Breast epithelium (tissue), 4 donors: ENCODE results near the gene B3GALT6. TPM values are rescaled to one million over a fixed set of nuclear protein-coding genes. Genes with fewer than 3 reads are reported as not detected.

ENCODE experiments used
- DNase-seq, 2 donors: peaks; one replicate each; pipeline ENCODE4 v3.0.0-alpha.2; 2019; ENCODE audit warnings: low spot score in 2 of 2
- H3K27ac ChIP-seq, 2 donors: fragments of 200-600 bp; sonication (generic) in 1 of 2; one replicate each; pipeline ENCODE4 v1.5.1; 2016 to 2019; ENCODE audit warnings: mild to moderate bottlenecking in 1 of 2
- H3K27me3 ChIP-seq, 2 donors: fragments of 200-600 bp; sonication (generic) in 1 of 2; one replicate each; pipeline versions ENCODE4 v1.5.1 to v1.6.0; 2017 to 2019; ENCODE audit warnings: control low read depth in 1 of 2, mild to moderate bottlenecking in 1 of 2
- H3K36me3 ChIP-seq: fragments of 200-600 bp; one replicate; pipeline ENCODE4 v1.5.1; 2019
- H3K4me1 ChIP-seq, 2 donors: fragments of 200-600 bp; sonication (generic); one replicate each; pipeline ENCODE4 v1.5.1; 2016 to 2019; ENCODE audit warnings: control low read depth in 1 of 2
- H3K4me3 ChIP-seq, 3 donors: fragments of 200-600 bp; sonication (generic); 1 replicate in 2 of 3; 2 replicates in 1 of 3; pipeline ENCODE4 v1.5.1; 2016 to 2019; ENCODE audit warnings: mild to moderate bottlenecking in 3 of 3, moderate library complexity in 2 of 3
- H3K9me3 ChIP-seq, 2 donors: fragments of 200-600 bp; sonication (generic) in 1 of 2; one replicate each; pipeline ENCODE4 v1.5.1; 2016 to 2019; ENCODE audit warnings: control low read depth in 1 of 2
- CTCF ChIP-seq, 3 donors: fragments of 450-650 bp; IDR thresholded peaks; one replicate each; pipeline ENCODE4 v1.5.1; 2016 to 2017; ENCODE audit warnings: antibody characterized with exemption in 3 of 3, mild to moderate bottlenecking in 3 of 3, moderate library complexity in 3 of 3
- POLR2A ChIP-seq: fragments of 450-650 bp; IDR thresholded peaks from one replicate; pipeline ENCODE4 v1.6.1; 2016; ENCODE audit warnings: antibody characterized with exemption, mild to moderate bottlenecking, moderate library complexity
- POLR2AphosphoS5 ChIP-seq, 3 donors: sonication (generic); formaldehyde crosslinking; IDR thresholded peaks; one replicate each; pipeline ENCODE4 v1.6.1; 2017; ENCODE audit warnings: antibody characterized with exemption in 3 of 3
- intact Hi-C: fragments of 100-400 bp; cut with DNase I; formaldehyde crosslinking; loops from one replicate; pipeline ENCODE4 v1.15.1; 2023; ENCODE audit warnings: low total_unique reads
- total RNA-seq, 3 donors: library from RNA; depleted of rRNA; stranded (reverse); fragments of >200 nt; gene quantifications; one replicate each; pipeline ENCODE4 v1.1.0, GENCODE V29; 2016

B3GALT6 gene
- total RNA-seq, 3 donors from 2014 or later: 14.4 to 16.0 (median 14.4) TPM

DNA sequence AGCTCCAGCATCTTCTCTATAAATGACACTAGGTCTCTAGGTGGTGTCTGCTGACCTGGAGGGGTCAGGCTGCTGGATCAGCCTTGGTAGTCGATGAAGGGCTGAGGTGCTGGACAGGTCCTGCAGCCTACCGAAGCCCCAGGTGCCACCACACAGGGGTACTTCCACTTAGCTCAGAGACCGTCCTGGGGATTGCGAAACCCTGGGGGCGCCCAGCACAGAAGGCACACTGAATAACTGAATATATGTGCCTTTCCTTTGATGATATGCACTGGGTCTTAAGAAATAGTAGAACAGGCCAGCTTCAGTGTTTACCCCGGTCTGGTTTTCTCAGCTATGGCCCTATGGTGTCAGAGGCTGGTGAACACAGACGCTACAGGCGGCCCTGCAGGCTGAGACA lies 30.7 kb downstream of the B3GALT6 start:
- H3K4me1 ChIP-seq: no peaks in the 10 kb centered on the region
- intact Hi-C loops: no loop called here
- no peak for DNase-seq
- no peak for TF ChIP-seq CTCF (IDR thresholded peaks at IDR 0.05)
- TF ChIP-seq POLR2A: no peak
- TF ChIP-seq POLR2AphosphoS5 (IDR thresholded peaks at IDR 0.05): no peak
- no peaks in the 10 kb centered on the region for H3K27me3 ChIP-seq
- no peak overlapping the region for H3K27ac ChIP-seq
- H3K36me3 ChIP-seq: peaks cover 8% of the 10 kb centered on the region
- H3K4me3 ChIP-seq: no peak overlapping the region
- H3K9me3 ChIP-seq: no peaks in the 10 kb centered on the region

- intact Hi-C loops: no loop called here
- no peak overlapping the region for H3K4me3 ChIP-seq
- H3K27me3 ChIP-seq: no peaks in the 10 kb centered on the region
- DNase-seq: no peak
- peaks cover 8% of the 10 kb centered on the region for H3K36me3 ChIP-seq
- TF ChIP-seq POLR2A (no peak), CTCF (IDR thresholded peaks at IDR 0.05) (no peak), POLR2AphosphoS5 (IDR thresholded peaks at IDR 0.05) (no peak)
- H3K9me3 ChIP-seq: no peaks in the 10 kb centered on the region
- no peaks in the 10 kb centered on the region for H3K4me1 ChIP-seq
- H3K27ac ChIP-seq: no peak overlapping the region
These were observed 32.0 kb downstream of the B3GALT6 start for GRCh38 chr1:1264026-1264425.

DNA sequence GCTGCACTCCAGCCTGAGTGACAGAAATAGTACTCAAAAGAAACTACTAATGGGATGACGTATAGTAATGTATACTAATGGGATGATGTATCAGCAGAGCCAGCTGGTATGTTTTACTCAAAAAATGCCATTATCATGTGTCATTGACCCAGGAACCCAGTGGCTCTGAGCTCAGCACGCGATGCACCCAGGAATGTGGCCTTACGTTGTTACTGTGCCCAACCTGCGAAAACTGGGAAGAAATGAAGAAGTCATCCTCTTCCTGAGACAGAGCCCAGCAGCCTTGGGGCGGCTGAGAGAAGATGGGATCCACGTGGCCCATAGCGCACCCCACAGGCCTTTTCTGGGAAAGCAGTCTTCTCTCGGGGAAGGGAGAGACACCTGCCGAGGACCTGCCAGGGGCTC lies 32.8 kb downstream of the B3GALT6 start:
- Histone ChIP-seq H3K27ac (no peak overlapping the region), H3K27me3 (no peaks in the 10 kb centered on the region), H3K36me3 (peaks cover 8% of the 10 kb centered on the region), H3K4me3 (no peak overlapping the region), H3K9me3 (no peaks in the 10 kb centered on the region), H3K4me1 (no peaks in the 10 kb centered on the region)
- no peak for DNase-seq
- TF ChIP-seq CTCF (IDR thresholded peaks at IDR 0.05): no peak
- no peak for TF ChIP-seq POLR2AphosphoS5 (IDR thresholded peaks at IDR 0.05)
- no peak for TF ChIP-seq POLR2A
- intact Hi-C loops: no loop called here

DNA sequence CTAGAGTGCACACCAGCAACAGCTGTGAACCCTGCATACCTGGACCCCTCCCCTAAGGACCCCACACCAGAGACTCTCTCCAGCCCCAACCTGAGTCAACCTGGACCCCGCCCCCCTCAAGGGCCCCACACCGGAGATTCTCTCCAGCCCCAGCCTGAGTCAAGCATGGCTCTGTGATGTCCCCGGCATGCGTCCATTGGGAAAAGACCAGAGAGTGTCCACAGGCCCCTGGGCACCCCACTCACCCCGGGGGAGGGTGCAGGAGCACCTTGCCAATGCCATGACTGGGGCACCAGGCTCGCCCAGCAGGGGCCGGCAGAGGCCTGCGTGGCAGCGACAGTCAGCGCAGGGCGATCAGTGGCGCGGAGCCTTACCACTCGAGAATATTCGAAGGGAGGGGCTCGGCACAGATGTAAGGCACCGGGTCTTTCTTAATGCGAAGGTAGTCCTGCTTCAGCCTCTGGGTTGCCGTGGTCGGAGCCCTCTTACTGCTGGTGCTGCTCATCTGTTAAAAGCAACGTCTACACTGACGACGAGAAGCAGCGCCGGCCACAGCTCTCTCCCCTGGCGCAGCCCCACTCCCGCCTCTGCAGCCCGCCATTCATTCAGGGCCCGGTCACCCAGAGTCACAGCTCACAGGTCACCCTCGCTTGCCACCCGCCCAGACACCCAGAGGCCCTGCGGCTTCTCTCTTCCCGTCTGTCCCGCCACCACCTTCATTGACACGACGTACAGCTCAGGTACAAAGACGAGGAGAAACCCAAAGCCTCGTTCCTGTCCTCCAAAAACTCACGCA lies 35.6 kb downstream of the B3GALT6 start:
- H3K27me3 ChIP-seq: no peaks in the 10 kb centered on the region
- TF ChIP-seq POLR2A: no peak
- TF ChIP-seq CTCF (IDR thresholded peaks at IDR 0.05): no peak
- TF ChIP-seq POLR2AphosphoS5 (IDR thresholded peaks at IDR 0.05): no peak
- intact Hi-C loops: no loop called here
- H3K4me1 ChIP-seq: peaks cover 13 to 22% of the 10 kb centered on the region in 2 donors
- H3K9me3 ChIP-seq: no peaks in the 10 kb centered on the region
- H3K36me3 ChIP-seq: no peaks in the 10 kb centered on the region
- no peak overlapping the region for H3K4me3 ChIP-seq
- DNase-seq: no peak
- H3K27ac ChIP-seq: no peak overlapping the region

DNA sequence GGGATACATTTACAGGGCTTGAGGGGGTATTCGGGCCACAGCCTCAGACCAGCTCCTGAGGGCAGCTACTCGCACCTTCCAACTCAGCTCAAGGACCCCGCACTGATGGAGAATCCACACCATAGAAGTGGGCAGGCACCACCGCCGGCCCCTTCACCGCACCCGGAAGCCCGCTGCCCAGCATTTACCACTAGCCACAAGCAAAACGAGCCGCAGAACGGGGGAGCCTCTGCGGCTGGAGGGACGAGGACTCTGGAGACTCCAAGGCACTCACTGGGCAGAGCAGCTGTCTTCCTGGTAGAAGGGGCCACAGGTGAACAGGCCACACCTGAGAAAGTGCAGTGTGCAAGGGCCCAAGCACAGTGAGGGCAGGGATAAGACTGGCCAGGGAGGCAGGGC lies 36.2 kb downstream of the B3GALT6 start:
- Histone ChIP-seq H3K36me3 (no peaks in the 10 kb centered on the region), H3K9me3 (no peaks in the 10 kb centered on the region), H3K4me1 (peaks cover 13 to 22% of the 10 kb centered on the region in 2 donors), H3K27ac (no peak overlapping the region), H3K27me3 (no peaks in the 10 kb centered on the region), H3K4me3 (no peak overlapping the region)
- intact Hi-C loops: no loop called here
- DNase-seq: no peak
- TF ChIP-seq POLR2AphosphoS5 (IDR thresholded peaks at IDR 0.05): no peak
- TF ChIP-seq POLR2A: no peak
- TF ChIP-seq CTCF (IDR thresholded peaks at IDR 0.05): no peak
